Suprapubic skin (tissue), 4 donors: ENCODE data around the gene STK10. TPM values are rescaled to one million over a fixed set of nuclear protein-coding genes. Genes with fewer than 3 reads are reported as not detected.

Experiments
- DNase-seq, 2 donors: peaks; one replicate each; pipeline ENCODE4 v3.0.0-alpha.2; 2019; ENCODE audit warnings: low spot score in 2 of 2
- H3K27ac ChIP-seq: fragments of 200-600 bp; sonication (generic); one replicate; pipeline ENCODE4 v1.5.1; 2019
- H3K27me3 ChIP-seq: fragments of 200-600 bp; sonication (generic); one replicate; pipeline ENCODE4 v1.5.1; 2019
- H3K36me3 ChIP-seq: fragments of 200-600 bp; sonication (generic); one replicate; pipeline ENCODE4 v1.5.1; 2019
- H3K4me1 ChIP-seq: fragments of 200-600 bp; sonication (generic); one replicate; pipeline ENCODE4 v1.5.1; 2019
- H3K4me3 ChIP-seq: fragments of 200-600 bp; sonication (generic); one replicate; pipeline ENCODE4 v1.5.1; 2019; ENCODE audit warnings: mild to moderate bottlenecking
- H3K9me3 ChIP-seq: fragments of 200-600 bp; sonication (generic); one replicate; pipeline ENCODE4 v1.5.1; 2019
- CTCF ChIP-seq, 2 donors: fragments of 200-600 bp in 1 of 2; fragments of 450-650 bp in 1 of 2; sonication (generic) in 1 of 2; IDR thresholded peaks; one replicate each; pipeline ENCODE4 v1.5.1; 2016 to 2019; ENCODE audit warnings: antibody characterized with exemption in 2 of 2, mild to moderate bottlenecking in 1 of 2, moderate library complexity in 1 of 2
- EP300 ChIP-seq: sonication (generic); formaldehyde crosslinking; IDR thresholded peaks from one replicate; pipeline ENCODE4 v1.6.1; 2017; ENCODE audit warnings: antibody characterized with exemption
- POLR2A ChIP-seq, 2 donors: fragments of 450-650 bp; IDR thresholded peaks; one replicate each; pipeline ENCODE4 v1.6.1; 2017; ENCODE audit warnings: antibody characterized with exemption in 2 of 2, mild to moderate bottlenecking in 2 of 2, moderate library complexity in 2 of 2
- POLR2AphosphoS5 ChIP-seq, 3 donors: sonication (generic); formaldehyde crosslinking; IDR thresholded peaks; one replicate each; pipeline ENCODE4 v1.6.1; 2017; ENCODE audit warnings: antibody characterized with exemption in 3 of 3
- WGBS: methylation state at CpG from one replicate; pipeline ENCODE4 v1.1.5; 2018; 5-methylcytosine and 5-hydroxymethylcytosine counted together
- total RNA-seq, 4 donors: library from RNA; depleted of rRNA; stranded (reverse); fragments of >200 nt; gene quantifications; one replicate each; pipeline ENCODE4 v1.1.0, GENCODE V29; 2016

STK10 gene
- total RNA-seq, 4 donors from 2014 or later, result 29.0 to 49.6 (median 36.9) TPM

- Histone ChIP-seq H3K27me3 (no peaks in the 10 kb centered on the region), H3K9me3 (no peaks in the 10 kb centered on the region), H3K36me3 (no peaks in the 10 kb centered on the region), H3K4me1 (peaks cover 6% of the 10 kb centered on the region), H3K27ac (no peak overlapping the region), H3K4me3 (no peak overlapping the region)
- TF ChIP-seq POLR2A (IDR thresholded peaks at IDR 0.05), result no peak
- no peak for TF ChIP-seq EP300
- no peak for TF ChIP-seq CTCF (IDR thresholded peaks at IDR 0.05)
- no peak for TF ChIP-seq POLR2AphosphoS5 (IDR thresholded peaks at IDR 0.05)
- DNase-seq, result no peak
- 92% methylated on average over 5 of the region's 5 CpGs for WGBS
Observed at GRCh38 chr5:172142709-172143215, 45.3 kb downstream of the STK10 start.

- TF ChIP-seq CTCF (IDR thresholded peaks at IDR 0.05) (no peak), EP300 (no peak), POLR2AphosphoS5 (IDR thresholded peaks at IDR 0.05) (no peak), POLR2A (IDR thresholded peaks at IDR 0.05) (no peak)
Observed at GRCh38 chr5:172141949-172142319, 46.1 kb downstream of the STK10 start.

GRCh38 chr5:172140866-172141265, 47.2 kb downstream of the STK10 start:
- no peak for TF ChIP-seq POLR2A (IDR thresholded peaks at IDR 0.05)
- no peak for TF ChIP-seq EP300
- TF ChIP-seq POLR2AphosphoS5 (IDR thresholded peaks at IDR 0.05), result no peak
- TF ChIP-seq CTCF (IDR thresholded peaks at IDR 0.05), result no peak
- Histone ChIP-seq H3K4me1 (peaks cover 6% of the 10 kb centered on the region), H3K36me3 (no peaks in the 10 kb centered on the region), H3K9me3 (no peaks in the 10 kb centered on the region), H3K27me3 (no peaks in the 10 kb centered on the region), H3K4me3 (no peak overlapping the region), H3K27ac (no peak overlapping the region)
- DNase-seq, result no peak
- WGBS, result 84% methylated on average over 6 of the region's 6 CpGs

More at GRCh38 chr5:172141949-172142319, 46.1 kb downstream of the STK10 start:
- H3K4me3 ChIP-seq, result no peak overlapping the region
- H3K9me3 ChIP-seq, result no peaks in the 10 kb centered on the region
- H3K36me3 ChIP-seq, result no peaks in the 10 kb centered on the region
- H3K27ac ChIP-seq, result no peak overlapping the region
- DNase-seq, result no peak
- no peaks in the 10 kb centered on the region for H3K27me3 ChIP-seq
- WGBS, result 91% methylated on average over 5 of the region's 5 CpGs
- H3K4me1 ChIP-seq, result peaks cover 6% of the 10 kb centered on the region

GRCh38 chr5:172140120-172140519, 47.9 kb downstream of the STK10 start:
- DNase-seq, result peak in 1 of 2 donors; percentile 17
- Histone ChIP-seq H3K4me3 (no peak overlapping the region), H3K27me3 (no peaks in the 10 kb centered on the region), H3K27ac (no peak overlapping the region), H3K4me1 (peaks cover 6% of the 10 kb centered on the region), H3K9me3 (no peaks in the 10 kb centered on the region), H3K36me3 (no peaks in the 10 kb centered on the region)
- TF ChIP-seq EP300 (no peak), POLR2A (IDR thresholded peaks at IDR 0.05) (no peak), CTCF (IDR thresholded peaks at IDR 0.05) (no peak), POLR2AphosphoS5 (IDR thresholded peaks at IDR 0.05) (no peak)
- 83% methylated on average over 9 of the region's 9 CpGs for WGBS

- no peaks in the 10 kb centered on the region for H3K4me1 ChIP-seq
- H3K9me3 ChIP-seq, result no peaks in the 10 kb centered on the region
- no peak for DNase-seq
- no peaks in the 10 kb centered on the region for H3K27me3 ChIP-seq
- H3K27ac ChIP-seq, result no peak overlapping the region
- no peaks in the 10 kb centered on the region for H3K36me3 ChIP-seq
- H3K4me3 ChIP-seq, result no peak overlapping the region
- TF ChIP-seq POLR2A (IDR thresholded peaks at IDR 0.05), result no peak
- no peak for TF ChIP-seq EP300
- no peak for TF ChIP-seq POLR2AphosphoS5 (IDR thresholded peaks at IDR 0.05)
- no peak for TF ChIP-seq CTCF (IDR thresholded peaks at IDR 0.05)
- WGBS, result 87% methylated on average over 3 of the region's 3 CpGs
Observed at GRCh38 chr5:172137046-172137445, 51.0 kb downstream of the STK10 start.
